Natural killer cell (primary cell): ENCODE results near the gene SPTBN4. TPM values are rescaled to one million over a fixed set of nuclear protein-coding genes. Genes with fewer than 3 reads are reported as not detected.

Source experiments
- ATAC-seq, 3 donors: fragments of 150-1000 bp in 2 of 3; fragments of 200-7000 bp in 1 of 3; cut with Tn5 transposase; 1 replicate in 1 of 3; 2 replicates in 2 of 3; pipeline ENCODE4 v1.10.0; 2021; ENCODE audit warnings: mild to moderate bottlenecking in 2 of 3, moderate library complexity in 2 of 3
- DNase-seq, 2 donors: peaks; one replicate each; pipeline versions ENCODE4 v3.0.0 to v3.0.0-alpha.2; 2013 to 2021; ENCODE audit warnings: mixed read lengths in 1 of 2
- H3K27ac ChIP-seq: one replicate; pipeline ENCODE4 v1.5.1; 2013; ENCODE audit warnings: mild to moderate bottlenecking, low read length
- H3K27me3 ChIP-seq: one replicate; pipeline ENCODE4 v1.6.1; 2013; ENCODE audit warnings: low read length; ENCODE audit not compliant: control insufficient read depth, insufficient read depth
- H3K36me3 ChIP-seq: one replicate; pipeline ENCODE4 v1.6.1; 2013; ENCODE audit warnings: low read length; ENCODE audit not compliant: control insufficient read depth, insufficient read depth
- H3K4me1 ChIP-seq: one replicate; pipeline ENCODE4 v1.6.1; 2013; ENCODE audit warnings: low read length; ENCODE audit not compliant: control insufficient read depth, insufficient read depth
- H3K4me3 ChIP-seq: one replicate; pipeline ENCODE4 v1.5.1; 2013; ENCODE audit warnings: low read length
- H3K9me3 ChIP-seq: one replicate; pipeline ENCODE4 v1.6.1; 2013; ENCODE audit warnings: low read length; ENCODE audit not compliant: control insufficient read depth, insufficient read depth
- H3K27ac Mint-ChIP-seq, 2 donors: one replicate each; pipeline ENCODE4 v1.8.0; 2022; ENCODE audit warnings: mild to moderate bottlenecking in 2 of 2, mixed read lengths in 2 of 2, moderate library complexity in 1 of 2
- H3K27me3 Mint-ChIP-seq, 2 donors: one replicate each; pipeline ENCODE4 v1.8.0; 2022; ENCODE audit warnings: low read depth in 2 of 2, mixed read lengths in 2 of 2
- H3K36me3 Mint-ChIP-seq: one replicate; pipeline ENCODE4 v1.8.0; 2022; ENCODE audit warnings: mixed read lengths
- H3K4me1 Mint-ChIP-seq, 2 donors: one replicate each; pipeline ENCODE4 v1.8.0; 2022; ENCODE audit warnings: mixed read lengths in 2 of 2
- H3K4me3 Mint-ChIP-seq: one replicate; pipeline ENCODE4 v1.8.0; 2022; ENCODE audit warnings: mild to moderate bottlenecking, moderate library complexity, mixed read lengths
- H3K9me3 Mint-ChIP-seq, 2 donors: one replicate each; pipeline ENCODE4 v1.8.0; 2022; ENCODE audit warnings: mixed read lengths in 2 of 2
- WGBS: methylation state at CpG from one replicate; pipeline ENCODE4 v1.1.7; 2013; ENCODE audit warnings: missing lambda C conversion rate; ENCODE audit not compliant: insufficient coverage; 5-methylcytosine and 5-hydroxymethylcytosine counted together
- intact Hi-C: fragments of 100-400 bp; cut with micrococcal nuclease; formaldehyde crosslinking; loops from one replicate; pipeline ENCODE4 v1.14.2; 2022
- total RNA-seq, 4 donors: library from RNA; stranded (reverse); fragments of 120-200 nt in 1 of 4; gene quantifications; one replicate each; pipeline versions ENCODE4 v1.2.3 to v1.2.4, GENCODE V29; 2013 to 2022
- TF ChIP-seq, protein P1 (sequence below): fragments of 200-600 bp; IDR thresholded peaks from one replicate; pipeline ENCODE4 v1.8.0; 2022; ENCODE audit warnings: antibody characterized with exemption

The SPTBN4 gene
- total RNA-seq, 3 donors from 2014 or later (not counting 1 experiment from before 2014, with no cell fraction given) = 0.16 to 0.63 (median 0.31) TPM

DNA sequence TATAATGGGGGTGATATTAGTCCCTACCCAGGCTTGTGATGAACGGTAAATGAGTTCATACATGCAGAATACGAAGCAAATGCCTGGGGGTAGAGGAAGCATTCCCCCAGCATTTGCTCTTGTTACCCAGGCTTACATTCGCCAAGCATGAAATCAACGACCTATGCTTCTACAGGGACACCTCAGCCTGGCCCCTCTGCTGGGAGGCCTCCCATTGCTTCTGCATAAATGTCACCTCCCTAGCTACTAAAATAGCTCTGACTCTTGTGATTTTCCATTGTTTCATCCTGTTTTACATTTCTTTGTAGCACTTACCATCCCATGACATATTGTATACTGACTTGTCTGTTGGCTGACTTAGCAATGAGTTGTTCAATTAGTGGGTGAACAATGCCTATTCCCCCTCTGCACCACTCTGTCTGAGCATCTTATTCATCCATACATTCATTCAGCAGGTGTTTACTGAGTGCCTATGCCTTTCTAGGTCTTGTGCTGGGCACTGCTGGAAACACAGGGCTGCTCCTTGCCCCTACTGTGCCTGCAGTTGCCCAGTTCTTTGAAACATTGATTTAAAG, 47.0 kb downstream of the SPTBN4 start:
- TF ChIP-seq, protein P1, sequence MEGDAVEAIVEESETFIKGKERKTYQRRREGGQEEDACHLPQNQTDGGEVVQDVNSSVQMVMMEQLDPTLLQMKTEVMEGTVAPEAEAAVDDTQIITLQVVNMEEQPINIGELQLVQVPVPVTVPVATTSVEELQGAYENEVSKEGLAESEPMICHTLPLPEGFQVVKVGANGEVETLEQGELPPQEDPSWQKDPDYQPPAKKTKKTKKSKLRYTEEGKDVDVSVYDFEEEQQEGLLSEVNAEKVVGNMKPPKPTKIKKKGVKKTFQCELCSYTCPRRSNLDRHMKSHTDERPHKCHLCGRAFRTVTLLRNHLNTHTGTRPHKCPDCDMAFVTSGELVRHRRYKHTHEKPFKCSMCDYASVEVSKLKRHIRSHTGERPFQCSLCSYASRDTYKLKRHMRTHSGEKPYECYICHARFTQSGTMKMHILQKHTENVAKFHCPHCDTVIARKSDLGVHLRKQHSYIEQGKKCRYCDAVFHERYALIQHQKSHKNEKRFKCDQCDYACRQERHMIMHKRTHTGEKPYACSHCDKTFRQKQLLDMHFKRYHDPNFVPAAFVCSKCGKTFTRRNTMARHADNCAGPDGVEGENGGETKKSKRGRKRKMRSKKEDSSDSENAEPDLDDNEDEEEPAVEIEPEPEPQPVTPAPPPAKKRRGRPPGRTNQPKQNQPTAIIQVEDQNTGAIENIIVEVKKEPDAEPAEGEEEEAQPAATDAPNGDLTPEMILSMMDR = no peak
- ATAC-seq (no peak), DNase-seq (no peak)
- H3K27me3 Mint-ChIP-seq = peaks cover 30 to 34% of the 10 kb centered on the region in 2 donors
- Histone ChIP-seq H3K4me1 (no peaks in the 10 kb centered on the region), H3K27ac (no peak overlapping the region), H3K4me3 (no peak overlapping the region), H3K27me3 (peaks cover 9% of the 10 kb centered on the region), H3K36me3 (no peaks in the 10 kb centered on the region), H3K9me3 (no peaks in the 10 kb centered on the region)
- no peak overlapping the region for H3K27ac Mint-ChIP-seq
- H3K4me1 Mint-ChIP-seq = no peaks in the 10 kb centered on the region
- 70% methylated on average over 4 of the region's 4 CpGs for WGBS
- intact Hi-C loops = no loop called here
- H3K9me3 Mint-ChIP-seq = no peaks in the 10 kb centered on the region
- H3K4me3 Mint-ChIP-seq = no peak overlapping the region
- no peaks in the 10 kb centered on the region for H3K36me3 Mint-ChIP-seq

DNA sequence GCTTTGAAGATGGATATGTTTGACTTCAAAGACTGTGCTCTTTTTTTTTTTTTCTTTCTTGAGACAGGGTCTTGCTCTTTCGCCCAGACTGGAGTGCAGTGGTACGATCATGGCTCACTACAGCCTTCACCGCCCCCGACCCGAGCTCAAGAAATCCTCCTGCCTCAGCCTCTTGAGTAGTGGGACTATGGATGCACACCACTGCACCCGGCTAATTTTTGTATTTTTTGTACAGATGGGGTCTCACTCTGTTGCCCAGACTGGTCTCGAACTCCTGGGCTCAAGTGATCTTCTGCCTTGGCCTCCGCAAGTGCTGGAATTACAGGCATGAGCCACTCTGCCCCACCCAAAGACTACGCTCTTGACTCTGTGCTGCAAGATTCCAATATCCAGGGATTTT, 50.4 kb downstream of the SPTBN4 start:
- peaks cover 17 to 34% of the 10 kb centered on the region in 2 donors for H3K27me3 Mint-ChIP-seq
- intact Hi-C loops = no loop called here
- WGBS = 86% methylated on average over 9 of the region's 9 CpGs
- H3K27ac Mint-ChIP-seq = no peak overlapping the region
- no peak overlapping the region for H3K4me3 ChIP-seq
- no peaks in the 10 kb centered on the region for H3K36me3 Mint-ChIP-seq
- H3K27me3 ChIP-seq = peaks cover 5% of the 10 kb centered on the region
- H3K36me3 ChIP-seq = no peaks in the 10 kb centered on the region
- no peaks in the 10 kb centered on the region for H3K4me1 ChIP-seq
- no peak overlapping the region for H3K4me3 Mint-ChIP-seq
- H3K27ac ChIP-seq = no peak overlapping the region
- no peaks in the 10 kb centered on the region for H3K9me3 ChIP-seq
- no peaks in the 10 kb centered on the region for H3K9me3 Mint-ChIP-seq
- no peaks in the 10 kb centered on the region for H3K4me1 Mint-ChIP-seq
- TF ChIP-seq, protein P1 = no peak
- ATAC-seq (no peak), DNase-seq (no peak)

DNA sequence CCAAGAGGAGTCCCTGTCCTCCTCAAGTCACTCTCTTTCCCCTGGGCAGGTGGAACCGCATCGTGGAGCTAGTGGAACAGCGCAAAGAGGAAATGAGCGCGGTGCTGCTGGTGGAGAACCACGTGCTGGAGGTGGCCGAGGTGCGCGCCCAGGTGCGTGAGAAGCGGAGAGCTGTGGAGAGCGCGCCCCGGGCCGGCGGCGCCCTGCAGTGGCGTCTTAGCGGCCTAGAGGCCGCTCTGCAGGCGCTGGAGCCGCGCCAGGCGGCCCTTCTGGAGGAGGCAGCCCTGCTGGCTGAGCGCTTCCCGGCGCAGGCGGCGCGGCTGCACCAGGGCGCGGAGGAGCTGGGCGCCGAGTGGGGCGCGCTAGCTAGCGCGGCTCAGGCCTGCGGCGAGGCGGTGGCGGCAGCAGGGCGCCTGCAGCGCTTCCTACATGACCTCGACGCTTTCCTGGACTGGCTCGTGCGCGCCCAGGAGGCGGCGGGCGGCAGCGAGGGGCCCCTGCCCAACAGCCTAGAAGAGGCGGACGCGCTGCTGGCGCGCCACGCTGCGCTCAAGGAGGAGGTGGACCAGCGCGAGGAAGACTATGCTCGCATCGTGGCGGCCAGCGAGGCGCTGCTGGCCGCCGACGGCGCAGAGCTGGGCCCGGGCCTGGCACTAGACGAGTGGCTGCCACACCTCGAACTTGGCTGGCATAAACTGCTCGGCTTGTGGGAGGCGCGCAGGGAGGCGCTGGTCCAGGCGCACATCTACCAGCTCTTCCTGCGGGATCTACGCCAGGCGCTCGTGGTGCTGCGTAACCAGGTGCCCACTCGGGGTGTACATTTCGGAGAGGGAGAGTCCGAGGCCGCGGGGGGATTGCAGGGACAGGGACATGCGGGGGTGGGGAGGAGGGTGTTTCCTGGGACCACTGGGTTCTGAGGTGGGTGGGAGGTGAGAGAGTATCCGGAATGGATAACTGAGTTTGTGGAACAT, 52.8 kb downstream of the SPTBN4 start:
- TF ChIP-seq, protein P1 = no peak
- Mint-ChIP-seq H3K27ac (no peak overlapping the region), H3K4me3 (no peak overlapping the region), H3K4me1 (no peaks in the 10 kb centered on the region), H3K9me3 (no peaks in the 10 kb centered on the region), H3K36me3 (no peaks in the 10 kb centered on the region), H3K27me3 (peaks cover 2 to 26% of the 10 kb centered on the region in 2 donors)
- H3K9me3 ChIP-seq = no peaks in the 10 kb centered on the region
- no peak overlapping the region for H3K27ac ChIP-seq
- no peak for ATAC-seq
- 14% methylated on average over 91 of the region's 91 CpGs for WGBS
- no peaks in the 10 kb centered on the region for H3K4me1 ChIP-seq
- DNase-seq = peak in 1 of 2 donors; percentile 27
- no peak overlapping the region for H3K4me3 ChIP-seq
- no peaks in the 10 kb centered on the region for H3K27me3 ChIP-seq
- no peaks in the 10 kb centered on the region for H3K36me3 ChIP-seq
- intact Hi-C loops = no loop called here
